ENCODE results near the gene HSP90B1. TPM values are rescaled to one million over a fixed set of nuclear protein-coding genes. Genes with fewer than 3 reads are reported as not detected.

Gene HSP90B1
- total RNA-seq, 1 experiment from 2014 or later = 888 TPM

GRCh38 chr12:103887738-103888137, 42.5 kb upstream of the HSP90B1 start:
- no peaks in the 10 kb centered on the region for H3K79me2 ChIP-seq (ENCODE audit: insufficient read depth, low read length)
- TF ChIP-seq POLR2A (IDR thresholded peaks at IDR 0.05; ENCODE audit: borderline replicate concordance, extremely low read depth, insufficient read depth, insufficient read length) (no peak), ZFX (IDR thresholded peaks at IDR 0.05) (no peak), POLR2AphosphoS5 (IDR thresholded peaks at IDR 0.05; ENCODE audit: low read depth, low read length) (no peak), EZH2phosphoT487 (IDR thresholded peaks at IDR 0.05; ENCODE audit: borderline replicate concordance) (no peak), CBX3 (IDR thresholded peaks at IDR 0.05; ENCODE audit: low read depth) (no peak), EZH2 (IDR thresholded peaks at IDR 0.05) (no peak), FOSL1 (IDR thresholded peaks at IDR 0.05; ENCODE audit: low read depth) (no peak), SRF (IDR thresholded peaks at IDR 0.05; ENCODE audit: low read depth) (no peak), ATF3 (IDR thresholded peaks at IDR 0.05) (no peak), YY1 (IDR thresholded peaks at IDR 0.05; ENCODE audit: extremely low read depth, insufficient replicate concordance, low read depth, low read length) (no peak), CEBPB (IDR thresholded peaks at IDR 0.05; ENCODE audit: low read depth) (no peak), ELF1 (IDR thresholded peaks at IDR 0.05; ENCODE audit: borderline replicate concordance, low read depth) (no peak), ZNF274 (IDR thresholded peaks at IDR 0.05; ENCODE audit: low read depth, low read length) (no peak), MAX (IDR thresholded peaks at IDR 0.05) (no peak), SIN3A (IDR thresholded peaks at IDR 0.05; ENCODE audit: low read depth) (no peak), JUND (IDR thresholded peaks at IDR 0.05) (no peak), TCF7L2 (IDR thresholded peaks at IDR 0.05; ENCODE audit: borderline replicate concordance, extremely low read depth, insufficient read depth, insufficient read length) (no peak), RAD21 (IDR thresholded peaks at IDR 0.05; ENCODE audit: low read depth) (no peak)
- TF ChIP-seq, protein P1, sequence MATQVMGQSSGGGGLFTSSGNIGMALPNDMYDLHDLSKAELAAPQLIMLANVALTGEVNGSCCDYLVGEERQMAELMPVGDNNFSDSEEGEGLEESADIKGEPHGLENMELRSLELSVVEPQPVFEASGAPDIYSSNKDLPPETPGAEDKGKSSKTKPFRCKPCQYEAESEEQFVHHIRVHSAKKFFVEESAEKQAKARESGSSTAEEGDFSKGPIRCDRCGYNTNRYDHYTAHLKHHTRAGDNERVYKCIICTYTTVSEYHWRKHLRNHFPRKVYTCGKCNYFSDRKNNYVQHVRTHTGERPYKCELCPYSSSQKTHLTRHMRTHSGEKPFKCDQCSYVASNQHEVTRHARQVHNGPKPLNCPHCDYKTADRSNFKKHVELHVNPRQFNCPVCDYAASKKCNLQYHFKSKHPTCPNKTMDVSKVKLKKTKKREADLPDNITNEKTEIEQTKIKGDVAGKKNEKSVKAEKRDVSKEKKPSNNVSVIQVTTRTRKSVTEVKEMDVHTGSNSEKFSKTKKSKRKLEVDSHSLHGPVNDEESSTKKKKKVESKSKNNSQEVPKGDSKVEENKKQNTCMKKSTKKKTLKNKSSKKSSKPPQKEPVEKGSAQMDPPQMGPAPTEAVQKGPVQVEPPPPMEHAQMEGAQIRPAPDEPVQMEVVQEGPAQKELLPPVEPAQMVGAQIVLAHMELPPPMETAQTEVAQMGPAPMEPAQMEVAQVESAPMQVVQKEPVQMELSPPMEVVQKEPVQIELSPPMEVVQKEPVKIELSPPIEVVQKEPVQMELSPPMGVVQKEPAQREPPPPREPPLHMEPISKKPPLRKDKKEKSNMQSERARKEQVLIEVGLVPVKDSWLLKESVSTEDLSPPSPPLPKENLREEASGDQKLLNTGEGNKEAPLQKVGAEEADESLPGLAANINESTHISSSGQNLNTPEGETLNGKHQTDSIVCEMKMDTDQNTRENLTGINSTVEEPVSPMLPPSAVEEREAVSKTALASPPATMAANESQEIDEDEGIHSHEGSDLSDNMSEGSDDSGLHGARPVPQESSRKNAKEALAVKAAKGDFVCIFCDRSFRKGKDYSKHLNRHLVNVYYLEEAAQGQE (IDR thresholded peaks at IDR 0.05; ENCODE audit: low read depth) = no peak
- no peak overlapping the region for H3K4me3 ChIP-seq (replicated peaks in 1 of 2; ENCODE audit: low read depth in 1 of 2, low read length in 2 of 2)
- ChIA-PET CTCF (interaction anchor here (0.8 kb wide), 1 partner anchor 14 kb away, joined by 3 read pairs; no protein-coding TSS in a partner anchor), RAD21 (ENCODE audit: low non-redundant PET in 1 of 2, low total read pairs in 2 of 2, uncharacterized antibody in 2 of 2, unreplicated experiment in 2 of 2) (no interaction called here), POLR2A (no interaction called here)
- no peak overlapping the region for H3K27ac ChIP-seq (ENCODE audit: low read depth, low read length)
- intact Hi-C loops (cut with micrococcal nuclease) = no loop called here
- H3K27me3 ChIP-seq (ENCODE audit: insufficient read depth, low read length) = no peaks in the 10 kb centered on the region
- no TSS peak for BruUV-seq (replicated peaks)
- ATAC-seq (no peak), DNase-seq (ENCODE audit: low read depth, low spot score) (no peak)
- H3K9me2 ChIP-seq (ENCODE audit: insufficient read depth) = no peaks in the 10 kb centered on the region
- no peaks in the 10 kb centered on the region for H4K20me1 ChIP-seq (ENCODE audit: insufficient read depth)
- no peak overlapping the region for H2AFZ ChIP-seq (ENCODE audit: low read depth, low read length, poor library complexity, severe bottlenecking)
- no peaks in the 10 kb centered on the region for H3K9me3 ChIP-seq (ENCODE audit: control insufficient read depth in 1 of 2, insufficient read depth in 1 of 2, low read depth in 1 of 2, low read length in 2 of 2)
- no peaks in the 10 kb centered on the region for H3K4me1 ChIP-seq (ENCODE audit: control insufficient read depth in 1 of 2, insufficient read depth in 2 of 2, low read length in 2 of 2)
- H3K9ac ChIP-seq (ENCODE audit: low read length) = no peak overlapping the region
- no peaks in the 10 kb centered on the region for H3K36me3 ChIP-seq (ENCODE audit: control insufficient read depth in 1 of 2, insufficient read depth in 2 of 2, low read length in 2 of 2)
- H3K4me2 ChIP-seq (ENCODE audit: low read length) = no peak overlapping the region

Data from HCT116 (cell line).